Transverse colon (tissue), 4 donors: ENCODE measurements around the gene TRAM2. TPM values are rescaled to one million over a fixed set of nuclear protein-coding genes. Genes with fewer than 3 reads are reported as not detected.

Experiments
- DNase-seq: peaks from one replicate; pipeline ENCODE4 v3.0.0-alpha.2; 2019
- H3K27ac ChIP-seq, 4 donors: fragments of 200-600 bp; sonication (generic); 2 replicates each; pipeline ENCODE4 v1.5.1; 2016 to 2018; ENCODE audit warnings: inconsistent platforms in 4 of 4
- H3K27me3 ChIP-seq: fragments of 200-600 bp; sonication (generic); 2 replicates; pipeline ENCODE4 v1.5.1; 2017; ENCODE audit warnings: inconsistent platforms
- H3K36me3 ChIP-seq, 4 donors: fragments of 200-600 bp; sonication (generic); 2 replicates each; pipeline ENCODE4 v1.5.1; 2017 to 2019; ENCODE audit warnings: inconsistent platforms in 4 of 4
- H3K4me1 ChIP-seq, 4 donors: fragments of 200-600 bp; sonication (generic); 2 replicates each; pipeline ENCODE4 v1.5.1; 2017 to 2020; ENCODE audit warnings: inconsistent platforms in 4 of 4
- H3K4me3 ChIP-seq, 4 donors: fragments of 200-600 bp; sonication (generic); 1 replicate in 1 of 4; 2 replicates in 3 of 4; pipeline versions ENCODE4 v1.5.1 to v1.6.1; 2017 to 2019; ENCODE audit warnings: inconsistent platforms in 4 of 4
- H3K9me3 ChIP-seq, 2 donors: fragments of 200-600 bp; sonication (generic); 2 replicates each; pipeline ENCODE4 v1.5.1; 2017 to 2019; ENCODE audit warnings: inconsistent platforms in 2 of 2
- CTCF ChIP-seq, 5 experiments: fragments of 200-600 bp in 3 of 5; fragments of 450-650 bp in 2 of 5; sonication (generic) in 3 of 5; IDR thresholded peaks; 1 replicate in 2 of 5; 2 replicates in 3 of 5; pipeline ENCODE4 v1.5.1; 2016 to 2017; ENCODE audit warnings: antibody characterized with exemption in 5 of 5, inconsistent platforms in 3 of 5, mild to moderate bottlenecking in 2 of 5, moderate library complexity in 1 of 5
- EP300 ChIP-seq: sonication (generic); formaldehyde crosslinking; IDR thresholded peaks from one replicate; pipeline ENCODE4 v1.6.1; 2017; ENCODE audit warnings: antibody characterized with exemption, low read depth
- POLR2A ChIP-seq: fragments of 450-650 bp; IDR thresholded peaks from one replicate; pipeline ENCODE4 v1.6.1; 2016; ENCODE audit warnings: antibody characterized with exemption, mild to moderate bottlenecking, moderate library complexity
- POLR2AphosphoS5 ChIP-seq, 3 donors: sonication (generic); formaldehyde crosslinking; IDR thresholded peaks; one replicate each; pipeline ENCODE4 v1.6.1; 2016; ENCODE audit warnings: antibody characterized with exemption in 3 of 3
- WGBS, 2 donors: methylation state at CpG; one replicate each; pipeline ENCODE4 v1.1.5; 2018; ENCODE audit warnings: low coverage in 1 of 2; 5-methylcytosine and 5-hydroxymethylcytosine counted together
- in situ Hi-C, 4 donors: fragments of 200-750 bp; cut with MboI; loops; one replicate each; pipeline versions ENCODE4 v1.15.0 to v1.15.1; 2017; ENCODE audit warnings: low sequenced_read_pairs in 3 of 4, low pct_ligation_motif_present in 1 of 4, low pct_unique_long_range_greater_than_20kb in 1 of 4
- intact Hi-C: fragments of 100-400 bp; cut with DNase I; formaldehyde crosslinking; loops from one replicate; pipeline ENCODE4 v1.15.1; 2023; ENCODE audit warnings: low total_unique reads
- total RNA-seq, 4 donors: library from RNA; depleted of rRNA; stranded (reverse); fragments of >200 nt; gene quantifications; one replicate each; pipeline ENCODE4 v1.1.0, GENCODE V29; 2016

Gene TRAM2
- total RNA-seq, 4 donors from 2014 or later = 8.4 to 15.4 (median 11.7) TPM

GRCh38 chr6:52591832-52592231, 15.0 kb upstream of the TRAM2 start:
- H3K9me3 ChIP-seq = no peaks in the 10 kb centered on the region
- H3K4me1 ChIP-seq = peaks cover 8 to 23% (median 17%) of the 10 kb centered on the region in 4 donors
- H3K27ac ChIP-seq = no peak overlapping the region
- no peak overlapping the region for H3K4me3 ChIP-seq
- H3K36me3 ChIP-seq = no peaks in the 10 kb centered on the region
- in situ Hi-C loops (loop anchor here in 3 of 4 donors (10.0 to 25.0 kb wide), 2 partner anchors 177 to 305 kb away; partner anchors contain the start of gene MCM3 (in 1 of the 3)), intact Hi-C loops (no loop called here)
- no peaks in the 10 kb centered on the region for H3K27me3 ChIP-seq
- WGBS, 2 donors = 57 to 71% methylated on average over 1 of the region's 1 CpG
- DNase-seq = no peak
- TF ChIP-seq CTCF (IDR thresholded peaks at IDR 0.05) (no peak), POLR2AphosphoS5 (IDR thresholded peaks at IDR 0.05) (no peak), POLR2A (no peak), EP300 (no peak)

GRCh38 chr6:52590152-52590891, 13.5 kb upstream of the TRAM2 start:
- H3K27me3 ChIP-seq = no peaks in the 10 kb centered on the region
- TF ChIP-seq EP300 (no peak), POLR2A (no peak), CTCF (IDR thresholded peaks at IDR 0.05) (no peak), POLR2AphosphoS5 (IDR thresholded peaks at IDR 0.05) (no peak)
- no peak overlapping the region for H3K27ac ChIP-seq
- peak; percentile 16 for DNase-seq
- WGBS, 2 donors = 40 to 82% methylated on average over 1 to 5 of the region's 5 CpGs
- intact Hi-C loops (no loop called here), in situ Hi-C loops (loop anchor here in 3 of 4 donors (10.0 to 25.0 kb wide), 2 partner anchors 176 to 303 kb away; partner anchors contain the start of gene MCM3 (in 1 of the 3))
- no peak overlapping the region for H3K4me3 ChIP-seq
- H3K9me3 ChIP-seq = no peaks in the 10 kb centered on the region
- peaks cover 8 to 15% (median 13%) of the 10 kb centered on the region in 4 donors for H3K4me1 ChIP-seq
- no peaks in the 10 kb centered on the region for H3K36me3 ChIP-seq

GRCh38 chr6:52588710-52589091, 11.8 kb upstream of the TRAM2 start:
- no peaks in the 10 kb centered on the region for H3K27me3 ChIP-seq
- intact Hi-C loops (no loop called here), in situ Hi-C loops (loop anchor here in 1 of 4 donors (25.0 kb wide), 1 partner anchor 301 kb away; the partner anchor contains the start of gene MCM3)
- H3K36me3 ChIP-seq = no peaks in the 10 kb centered on the region
- DNase-seq = no peak
- 57 to 73% methylated on average over 1 of the region's 1 CpG for WGBS, 2 donors
- no peak overlapping the region for H3K4me3 ChIP-seq
- H3K4me1 ChIP-seq = no peaks in the 10 kb centered on the region
- no peaks in the 10 kb centered on the region for H3K9me3 ChIP-seq
- no peak overlapping the region for H3K27ac ChIP-seq
- TF ChIP-seq EP300 (no peak), CTCF (IDR thresholded peaks at IDR 0.05) (no peak)

- no peak overlapping the region for H3K4me3 ChIP-seq
- H3K27ac ChIP-seq = no peak overlapping the region
- in situ Hi-C loops (loop anchor here in 1 of 4 donors (25.0 kb wide), 1 partner anchor 301 kb away; the partner anchor contains the start of gene MCM3), intact Hi-C loops (no loop called here)
- no peaks in the 10 kb centered on the region for H3K36me3 ChIP-seq
- H3K4me1 ChIP-seq = no peaks in the 10 kb centered on the region
- 82 to 86% methylated on average over 4 to 8 of the region's 8 CpGs for WGBS, 2 donors
- no peaks in the 10 kb centered on the region for H3K27me3 ChIP-seq
- no peak for DNase-seq
- TF ChIP-seq CTCF (IDR thresholded peaks at IDR 0.05) (no peak), POLR2A (no peak), POLR2AphosphoS5 (IDR thresholded peaks at IDR 0.05) (no peak), EP300 (no peak)
- H3K9me3 ChIP-seq = no peaks in the 10 kb centered on the region
These were observed 11.3 kb upstream of the TRAM2 start for GRCh38 chr6:52588087-52588709.
